Fibroblast of skin of back (primary cell): ENCODE results near the gene UCHL5. TPM values are rescaled to one million over a fixed set of nuclear protein-coding genes. Genes with fewer than 3 reads are reported as not detected.

Source experiments
- DNase-seq: peaks from one replicate; pipeline ENCODE4 v3.0.0-alpha.2; 2013
- polyA plus RNA-seq, 2 experiments: library from polyadenylated mRNA; unstranded; fragments of 120-200 nt; gene quantifications; one replicate each; pipeline ENCODE4 v1.2.1, GENCODE V29; 2013; ENCODE audit not compliant: insufficient read length in 2 of 2

UCHL5 gene, protein sequence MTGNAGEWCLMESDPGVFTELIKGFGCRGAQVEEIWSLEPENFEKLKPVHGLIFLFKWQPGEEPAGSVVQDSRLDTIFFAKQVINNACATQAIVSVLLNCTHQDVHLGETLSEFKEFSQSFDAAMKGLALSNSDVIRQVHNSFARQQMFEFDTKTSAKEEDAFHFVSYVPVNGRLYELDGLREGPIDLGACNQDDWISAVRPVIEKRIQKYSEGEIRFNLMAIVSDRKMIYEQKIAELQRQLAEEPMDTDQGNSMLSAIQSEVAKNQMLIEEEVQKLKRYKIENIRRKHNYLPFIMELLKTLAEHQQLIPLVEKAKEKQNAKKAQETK
- 36.2 TPM for polyA plus RNA-seq (2013, experiment 1 of 2; ENCODE audit: insufficient read length)
- 23.3 TPM for polyA plus RNA-seq (2013, experiment 2 of 2; ENCODE audit: insufficient read length)

DNA sequence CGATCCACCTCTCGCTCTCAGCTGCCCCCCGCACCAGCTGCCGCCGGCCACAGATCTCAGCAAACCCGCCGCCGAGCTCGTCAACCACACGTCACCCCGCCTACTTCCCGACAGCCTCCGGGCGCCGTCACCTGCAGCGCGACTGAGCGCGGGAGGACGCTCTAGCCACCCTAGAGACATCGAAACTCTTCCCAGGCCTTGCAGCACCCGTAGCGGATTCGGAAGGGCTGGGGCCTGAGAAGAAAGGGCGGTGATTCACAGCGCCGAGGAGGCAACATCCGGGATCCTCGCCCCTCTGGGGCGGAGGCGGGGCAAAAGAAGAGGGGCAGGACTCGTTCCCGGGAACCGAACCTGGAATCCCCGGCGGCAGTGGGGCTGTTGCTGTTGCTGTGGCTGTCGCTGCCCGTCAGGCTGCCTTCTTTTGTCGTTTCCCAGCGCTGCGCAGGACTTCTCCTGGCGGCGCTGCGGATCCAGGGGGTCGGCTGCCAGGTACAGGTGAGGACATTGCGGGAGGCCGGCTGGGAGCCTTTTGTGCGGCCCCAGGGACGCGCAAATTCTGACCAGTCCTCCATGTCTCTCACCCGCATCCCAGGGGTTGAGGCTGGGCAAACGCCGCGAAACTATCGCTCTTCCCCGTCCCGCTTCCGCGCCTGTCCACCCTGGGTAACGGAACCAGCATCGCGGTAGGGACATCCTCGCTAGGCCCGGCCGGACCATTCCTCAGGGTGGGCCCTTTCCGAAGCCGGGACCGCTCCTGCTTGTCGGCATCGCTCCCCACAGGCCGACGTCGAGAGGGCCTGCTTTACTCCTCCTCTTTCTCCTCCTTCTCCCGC lies at the start of gene UCHL5, which contains the start of gene RO60:
UCHL5 (minus strand) TSS at position 79 of the 833 bp plus-strand sequence. CDS start 100 bp downstream, outside the sequence.
RO60 (plus strand) TSS at position 331 of the 833 bp plus-strand sequence. CDS start 9,443 bp downstream, outside the sequence.
- DNase-seq, result peak; percentile 99

- DNase-seq, result no peak
These were observed 49.3 kb upstream of the UCHL5 start for GRCh38 chr1:193108471-193108870.

DNA sequence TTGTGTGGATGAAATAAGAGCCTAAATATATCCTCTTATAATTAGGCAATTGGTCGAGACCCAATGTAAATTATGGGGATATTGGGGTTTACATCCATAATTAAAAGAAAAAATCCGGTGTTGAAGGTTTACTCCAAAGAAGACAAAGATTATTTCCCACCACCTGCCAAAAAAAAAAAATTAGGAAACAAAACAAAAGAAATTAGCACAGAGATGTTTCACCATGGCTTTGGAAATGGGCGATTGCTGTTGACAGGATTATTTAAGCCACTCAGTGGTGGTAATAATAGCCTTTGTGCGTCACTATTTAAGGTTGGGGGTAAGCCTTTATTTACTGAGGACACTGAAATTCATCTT lies 46.6 kb upstream of the UCHL5 start:
- DNase-seq, result no peak

- peak; percentile 87 for DNase-seq
These were observed 46.0 kb upstream of the UCHL5 start, which contains the start of gene GLRX2 for GRCh38 chr1:193104907-193105820. Gene GLRX2 (minus strand): TSS chr1:193105414. CDS start chr1:193105382, 32 bp downstream.

GRCh38 chr1:193104502-193104906 lies 45.3 kb upstream of the UCHL5 start:
- peak; percentile 68 for DNase-seq

DNA sequence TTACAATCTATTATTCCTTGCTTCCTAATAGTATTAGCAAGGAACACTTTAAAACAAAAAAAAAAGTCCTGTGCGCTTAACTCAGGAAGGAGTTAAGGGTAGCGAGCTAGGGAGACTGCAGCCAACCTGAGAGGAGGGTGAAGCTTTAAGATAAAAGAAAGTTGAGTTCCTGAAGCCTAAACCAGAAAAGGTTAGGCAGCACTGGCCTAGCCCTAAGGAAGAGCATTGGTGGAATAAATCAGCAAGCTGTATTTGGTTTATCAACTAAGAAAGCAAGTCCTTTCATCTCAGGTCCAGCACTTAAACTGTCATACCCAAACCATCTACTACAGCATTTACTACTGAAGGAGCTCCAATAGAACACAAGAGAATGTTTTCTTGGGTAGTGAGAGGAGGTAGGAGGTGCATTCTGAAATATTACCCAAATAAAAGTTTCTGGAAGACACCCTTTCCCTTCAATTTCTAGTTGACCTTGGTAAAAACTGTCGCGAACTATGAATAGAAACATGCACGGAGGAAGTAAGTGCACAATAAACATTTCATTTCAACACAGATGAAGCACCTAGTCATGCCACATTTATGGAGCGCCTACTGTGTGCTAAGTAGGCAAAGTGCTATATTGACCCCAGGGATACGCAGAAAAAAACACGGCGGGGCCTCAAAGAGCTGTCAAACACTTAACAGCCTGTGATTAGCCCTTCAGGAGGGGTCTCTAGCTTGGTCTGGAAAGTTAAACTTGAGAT lies 44.8 kb upstream of the UCHL5 start:
- no peak for DNase-seq

- DNase-seq, result no peak
These were observed 43.5 kb upstream of the UCHL5 start for GRCh38 chr1:193102662-193103061.

DNA sequence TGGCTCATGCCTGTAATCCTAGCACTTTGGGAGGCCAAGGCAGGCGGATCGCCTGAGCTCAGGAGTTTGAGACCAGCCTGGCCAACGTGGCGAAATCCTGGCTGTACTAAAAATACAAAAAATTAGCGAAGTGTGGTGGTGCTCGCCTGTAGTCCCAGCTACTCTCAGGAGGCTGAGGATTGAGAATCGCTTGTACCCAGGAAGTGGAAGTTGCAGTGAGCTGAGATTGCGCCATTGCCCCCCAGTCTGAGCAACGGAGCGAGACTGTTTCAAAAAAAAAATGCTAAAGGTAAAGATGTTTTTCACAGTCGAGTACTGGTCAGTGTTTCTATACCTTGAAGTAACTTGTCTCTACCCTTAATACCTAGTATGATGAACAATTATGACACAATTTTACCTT lies 35.0 kb upstream of the UCHL5 start:
- DNase-seq, result no peak

- DNase-seq, result no peak
These were observed 31.7 kb upstream of the UCHL5 start for GRCh38 chr1:193090865-193091264.

GRCh38 chr1:193087893-193088292 lies 28.7 kb upstream of the UCHL5 start:
- no peak for DNase-seq

- no peak for DNase-seq
These were observed 27.2 kb upstream of the UCHL5 start for GRCh38 chr1:193086342-193086741.

GRCh38 chr1:193085263-193085662 lies 26.1 kb upstream of the UCHL5 start:
- no peak for DNase-seq

DNA sequence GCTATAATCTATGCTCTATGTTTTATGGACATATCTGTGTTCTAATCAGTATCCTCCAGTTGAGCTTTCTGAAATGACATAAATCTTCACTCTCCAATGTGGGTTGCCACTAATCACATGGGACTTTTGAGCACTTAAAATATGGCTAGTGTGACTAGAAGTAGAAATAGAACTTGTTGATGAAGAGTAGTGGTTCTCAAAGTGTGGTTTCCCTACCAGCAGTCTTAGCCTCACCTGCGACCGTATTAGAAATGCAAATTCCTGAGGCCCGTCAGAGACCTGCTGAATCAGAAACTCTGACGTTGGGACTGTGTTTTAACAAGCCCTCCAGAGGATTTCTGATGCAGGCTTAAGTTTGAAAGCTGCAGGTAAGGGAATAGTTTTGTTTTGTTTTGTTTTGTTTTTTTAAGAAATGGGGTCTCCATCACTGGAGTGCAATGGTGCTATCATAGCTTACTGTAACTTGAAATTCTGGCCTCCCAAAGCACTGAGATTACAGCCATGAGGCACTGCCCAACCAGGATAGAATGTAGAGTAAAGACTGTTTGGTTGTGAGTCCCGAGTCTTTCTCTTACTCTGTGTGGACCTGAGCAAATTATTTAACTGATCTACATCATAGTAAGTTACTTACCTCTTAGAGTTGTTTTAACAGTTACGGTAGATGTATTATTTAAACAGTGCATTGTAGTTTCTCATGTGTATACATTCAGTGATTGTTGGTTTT lies 24.4 kb upstream of the UCHL5 start:
- DNase-seq, result no peak

DNA sequence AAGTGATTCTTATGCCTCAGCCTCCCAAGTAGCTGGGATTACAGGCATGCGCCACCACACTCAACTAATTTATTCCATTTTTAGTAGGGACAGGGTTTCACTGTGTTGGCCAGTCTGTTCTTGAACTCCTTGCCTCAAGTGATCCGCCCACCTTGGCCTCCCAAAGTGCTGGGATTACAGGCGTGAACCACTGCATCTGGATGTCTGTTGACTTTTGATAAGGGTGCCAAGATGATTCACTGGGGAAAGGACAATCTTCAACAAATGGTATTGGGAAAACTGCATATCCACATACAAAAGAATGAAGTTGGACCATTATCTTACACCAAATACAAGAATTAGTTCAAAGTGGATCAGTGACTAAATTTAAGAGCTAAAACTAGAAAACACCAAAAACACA lies 20.0 kb upstream of the UCHL5 start:
- DNase-seq, result no peak

DNA sequence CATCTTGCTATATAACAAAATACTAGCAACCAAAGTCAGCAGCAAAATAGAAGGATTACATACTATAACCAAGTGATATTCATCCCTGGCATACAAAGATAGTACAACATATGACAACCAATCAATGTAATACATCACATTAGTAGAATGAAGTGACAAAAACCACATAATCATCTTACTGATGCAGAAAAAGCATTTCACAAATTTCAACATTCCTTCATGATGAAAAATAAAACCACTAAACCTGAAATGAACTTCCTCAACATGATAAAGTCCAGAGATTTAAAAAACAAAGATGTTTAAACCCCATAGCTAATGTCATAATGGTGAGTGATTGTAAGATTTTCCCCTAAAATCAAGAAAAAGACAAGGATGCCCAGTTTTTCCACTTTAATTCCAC lies 18.8 kb upstream of the UCHL5 start:
- peak; percentile 39 for DNase-seq

DNA sequence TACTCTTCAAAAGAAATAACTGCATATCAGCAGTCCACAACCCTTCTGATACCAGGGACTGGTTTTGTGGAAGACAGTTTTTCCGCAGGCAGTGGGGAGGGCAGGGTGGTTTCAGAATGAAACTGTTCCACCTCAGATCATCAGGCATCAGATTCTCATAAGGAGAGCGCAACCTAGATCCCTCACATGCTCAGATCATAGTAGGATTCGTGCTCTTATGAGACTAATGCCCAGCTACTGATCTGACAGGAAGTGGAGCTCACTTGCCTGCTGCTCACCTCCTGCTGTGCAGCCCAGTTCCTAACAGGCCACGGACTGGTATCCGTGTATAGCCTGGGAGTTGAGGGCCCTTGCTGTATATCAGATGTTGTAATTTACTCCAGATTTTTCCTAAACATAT lies 11.8 kb upstream of the UCHL5 start:
- DNase-seq, result peak; percentile 45

- DNase-seq, result no peak
These were observed 11.2 kb upstream of the UCHL5 start for GRCh38 chr1:193070386-193070753.

DNA sequence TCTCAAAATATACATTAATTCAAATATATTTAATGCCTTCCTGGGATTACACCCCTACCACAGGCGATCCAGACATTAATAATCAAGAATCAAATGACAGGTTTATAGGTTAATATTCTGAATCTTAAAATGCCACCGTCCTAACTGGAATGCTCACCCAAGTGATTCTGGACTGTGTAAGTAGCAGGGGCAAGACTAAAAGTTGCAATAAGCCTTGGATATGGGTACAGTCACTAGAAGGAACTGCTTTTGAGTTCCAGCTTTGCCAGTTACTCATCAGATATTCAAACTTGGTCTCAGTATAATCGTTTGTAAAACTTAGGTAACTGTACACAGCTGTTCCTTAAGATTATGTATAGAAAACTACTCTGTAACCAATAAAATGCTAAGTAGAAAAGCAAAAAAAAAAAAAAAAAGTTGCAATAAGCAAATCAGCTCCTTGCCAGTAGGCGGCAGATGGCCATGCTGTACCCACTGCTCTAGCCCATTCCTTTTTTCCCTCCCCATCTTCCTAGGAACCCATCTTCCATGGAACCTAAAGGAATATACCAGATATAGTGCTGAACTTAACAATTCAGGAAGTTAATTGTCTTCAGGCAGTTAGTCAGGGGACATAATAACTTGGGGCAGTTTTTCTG lies 10.7 kb upstream of the UCHL5 start:
- DNase-seq, result peak; percentile 26

GRCh38 chr1:193068013-193068412 lies 8.9 kb upstream of the UCHL5 start:
- DNase-seq, result no peak

GRCh38 chr1:193066606-193067005 lies 7.4 kb upstream of the UCHL5 start:
- DNase-seq, result no peak
